Memory B cell (primary cell): ENCODE results near the gene MRPL39.

ENCODE experiments used
- ATAC-seq: fragments of 150-1000 bp; cut with Tn5 transposase; 2 replicates; pipeline ENCODE4 v1.10.0; 2021; ENCODE audit warnings: low read depth, mild to moderate bottlenecking, moderate library complexity
- DNase-seq, 2 donors: peaks; one replicate each; pipeline ENCODE4 v3.0.0; 2022; ENCODE audit warnings: low spot score in 2 of 2
- H3K27ac Mint-ChIP-seq: one replicate; pipeline ENCODE4 v1.8.0; 2022; ENCODE audit warnings: mild to moderate bottlenecking, moderate library complexity, mixed read lengths
- H3K27me3 Mint-ChIP-seq: one replicate; pipeline ENCODE4 v1.8.0; 2022; ENCODE audit warnings: mixed read lengths
- H3K36me3 Mint-ChIP-seq: one replicate; pipeline ENCODE4 v1.8.0; 2022; ENCODE audit warnings: mild to moderate bottlenecking, mixed read lengths
- H3K4me1 Mint-ChIP-seq: one replicate; pipeline ENCODE4 v1.8.0; 2022; ENCODE audit warnings: mixed read lengths
- H3K4me3 Mint-ChIP-seq: one replicate; pipeline ENCODE4 v1.8.0; 2022; ENCODE audit warnings: mild to moderate bottlenecking, moderate library complexity, mixed read lengths
- H3K9me3 Mint-ChIP-seq: one replicate; pipeline ENCODE4 v1.8.0; 2022; ENCODE audit warnings: mixed read lengths

The MRPL39 gene

DNA sequence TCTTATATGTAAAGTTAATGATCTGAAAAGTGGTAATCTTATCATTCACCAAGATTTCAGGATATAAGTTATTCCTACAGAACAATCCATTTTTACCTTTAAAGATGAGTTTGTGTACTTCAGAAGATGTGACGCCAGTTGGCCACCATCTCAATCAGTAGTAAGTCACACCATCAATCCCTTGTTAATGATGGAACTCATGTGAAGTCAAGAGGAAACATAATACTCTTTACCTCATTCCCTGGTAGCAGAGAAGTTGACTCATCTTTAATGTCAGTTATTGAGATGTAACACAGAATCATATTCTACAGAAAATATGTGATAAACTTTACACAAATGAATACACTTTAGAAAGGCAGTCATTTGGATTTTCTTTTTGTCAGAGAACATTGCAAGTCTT lies 38.2 kb downstream of the MRPL39 start:
- DNase-seq: no peak
- Mint-ChIP-seq H3K27me3 (no peaks in the 10 kb centered on the region), H3K4me1 (peaks cover 64% of the 10 kb centered on the region), H3K9me3 (no peaks in the 10 kb centered on the region), H3K27ac (peak overlapping the region; percentile 91), H3K4me3 (no peak overlapping the region), H3K36me3 (peaks cover 1% of the 10 kb centered on the region)
- no peak for ATAC-seq

DNA sequence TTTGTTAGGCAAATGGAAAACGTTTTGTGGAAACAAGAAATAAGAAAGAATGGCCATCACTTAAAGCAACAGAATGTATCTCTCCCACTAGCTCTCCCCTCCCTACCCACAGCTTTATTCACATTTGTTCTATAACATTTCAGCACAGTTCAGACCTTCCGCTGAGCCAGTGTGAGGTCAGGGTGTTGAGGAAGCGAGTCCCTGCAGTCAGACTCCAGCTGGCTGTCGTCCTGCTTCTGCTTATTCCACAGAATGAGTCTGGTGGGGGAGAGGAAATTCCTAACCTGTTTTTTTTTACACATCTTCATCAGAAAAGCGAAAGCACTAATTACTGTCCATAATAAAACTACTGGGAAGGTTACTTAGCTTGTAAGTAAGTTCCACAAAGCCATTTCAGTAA lies 39.0 kb downstream of the MRPL39 start:
- no peak for DNase-seq
- H3K27me3 Mint-ChIP-seq: no peaks in the 10 kb centered on the region
- peaks cover 67% of the 10 kb centered on the region for H3K4me1 Mint-ChIP-seq
- H3K9me3 Mint-ChIP-seq: no peaks in the 10 kb centered on the region
- H3K36me3 Mint-ChIP-seq: peaks cover 1% of the 10 kb centered on the region
- H3K4me3 Mint-ChIP-seq: peak overlapping the region; percentile 76
- peak overlapping the region; percentile 87 for H3K27ac Mint-ChIP-seq
- ATAC-seq: peak; percentile 47

DNA sequence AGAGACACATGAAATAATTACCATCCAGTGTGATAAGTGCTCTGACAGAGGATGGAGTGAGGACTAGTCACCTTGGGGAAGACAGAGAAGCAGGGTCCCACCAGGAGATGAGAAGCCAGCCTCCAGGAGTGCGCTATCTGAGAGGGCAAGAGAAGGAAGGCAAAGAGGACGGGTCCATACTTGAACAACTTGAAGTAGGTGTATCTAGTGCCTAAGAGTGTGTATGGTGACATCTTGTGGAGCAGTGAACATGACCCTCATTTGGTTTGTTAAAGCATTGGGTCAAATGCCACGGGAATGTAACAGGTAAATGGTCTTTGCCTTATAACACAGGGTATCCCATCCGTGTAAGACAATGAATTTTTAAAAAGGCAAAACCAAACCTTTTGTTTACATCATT lies 39.8 kb downstream of the MRPL39 start:
- no peak for DNase-seq
- Mint-ChIP-seq H3K9me3 (no peaks in the 10 kb centered on the region), H3K4me1 (peaks cover 66% of the 10 kb centered on the region), H3K36me3 (peaks cover 1% of the 10 kb centered on the region), H3K27ac (peak overlapping the region; percentile 87), H3K4me3 (peak overlapping the region; percentile 61), H3K27me3 (no peaks in the 10 kb centered on the region)
- ATAC-seq: peak; percentile 37

DNA sequence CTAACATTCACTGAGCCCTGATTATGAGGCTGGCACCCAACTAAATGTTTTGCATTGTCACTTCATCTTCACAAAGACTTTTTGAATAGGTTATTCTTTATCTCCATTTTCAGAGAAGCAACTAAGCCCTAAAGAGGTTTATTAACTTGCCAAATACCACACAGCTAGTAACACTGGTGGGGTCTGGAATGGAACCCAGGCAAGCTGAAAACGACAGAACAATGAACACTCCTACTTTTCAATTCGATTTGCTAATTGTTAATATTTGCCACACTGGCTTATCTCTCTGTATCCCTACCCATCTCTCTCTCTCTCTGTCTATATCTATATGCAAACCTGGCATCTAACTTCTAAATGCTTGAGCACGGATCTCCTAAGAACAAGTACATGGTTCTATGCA lies 40.6 kb downstream of the MRPL39 start:
- Mint-ChIP-seq H3K4me1 (peaks cover 62% of the 10 kb centered on the region), H3K27me3 (no peaks in the 10 kb centered on the region), H3K4me3 (peak overlapping the region; percentile 43), H3K9me3 (no peaks in the 10 kb centered on the region), H3K36me3 (peaks cover 1% of the 10 kb centered on the region), H3K27ac (peak overlapping the region; percentile 87)
- DNase-seq (no peak), ATAC-seq (no peak)

DNA sequence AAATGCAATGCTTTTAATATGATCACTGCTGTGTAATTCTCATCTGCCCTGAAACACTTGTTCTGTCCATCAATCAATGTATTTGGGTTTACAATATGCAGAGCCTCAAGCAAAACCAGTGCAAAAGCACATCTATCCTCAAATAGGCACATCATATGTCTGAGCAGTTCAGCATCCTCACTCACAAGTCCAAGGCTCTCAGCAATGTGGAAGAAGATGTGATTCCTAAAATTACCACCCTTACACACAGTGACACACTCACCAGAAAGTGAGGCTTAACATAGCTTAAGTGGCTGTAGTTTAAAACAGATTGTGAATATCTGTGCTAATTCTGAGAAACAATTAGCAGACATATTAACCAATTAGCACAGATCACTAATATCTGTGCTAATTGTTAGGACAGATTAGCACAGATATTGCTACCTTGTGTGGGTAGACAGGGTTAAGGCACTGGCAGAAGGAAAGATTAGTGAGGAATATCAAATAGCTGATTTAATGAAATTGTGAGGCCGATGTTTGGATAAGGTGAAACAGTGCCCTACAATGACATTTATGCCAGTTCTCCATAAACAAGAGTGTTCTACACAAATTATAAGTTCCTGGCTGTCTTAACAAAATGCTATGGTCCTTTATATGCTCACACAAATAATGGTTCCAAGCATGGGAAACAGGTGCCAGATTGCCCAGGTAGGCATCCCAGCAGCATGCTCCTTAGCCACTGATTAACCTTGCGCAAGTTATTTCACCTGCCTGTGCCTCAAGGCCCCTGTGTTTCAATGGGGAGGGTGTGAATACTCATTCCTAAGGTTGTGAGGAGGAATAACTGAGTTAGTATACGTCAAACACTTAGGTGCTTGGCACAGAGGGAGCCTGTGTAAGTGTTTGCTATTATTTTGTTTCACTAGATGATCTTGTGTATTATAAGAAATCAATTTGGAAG lies 41.7 kb downstream of the MRPL39 start:
- Mint-ChIP-seq H3K36me3 (peaks cover 1% of the 10 kb centered on the region), H3K27ac (peak overlapping the region; percentile 87), H3K4me1 (peaks cover 54% of the 10 kb centered on the region), H3K9me3 (no peaks in the 10 kb centered on the region), H3K4me3 (peak overlapping the region; percentile 49), H3K27me3 (no peaks in the 10 kb centered on the region)
- ATAC-seq (no peak), DNase-seq (no peak)

DNA sequence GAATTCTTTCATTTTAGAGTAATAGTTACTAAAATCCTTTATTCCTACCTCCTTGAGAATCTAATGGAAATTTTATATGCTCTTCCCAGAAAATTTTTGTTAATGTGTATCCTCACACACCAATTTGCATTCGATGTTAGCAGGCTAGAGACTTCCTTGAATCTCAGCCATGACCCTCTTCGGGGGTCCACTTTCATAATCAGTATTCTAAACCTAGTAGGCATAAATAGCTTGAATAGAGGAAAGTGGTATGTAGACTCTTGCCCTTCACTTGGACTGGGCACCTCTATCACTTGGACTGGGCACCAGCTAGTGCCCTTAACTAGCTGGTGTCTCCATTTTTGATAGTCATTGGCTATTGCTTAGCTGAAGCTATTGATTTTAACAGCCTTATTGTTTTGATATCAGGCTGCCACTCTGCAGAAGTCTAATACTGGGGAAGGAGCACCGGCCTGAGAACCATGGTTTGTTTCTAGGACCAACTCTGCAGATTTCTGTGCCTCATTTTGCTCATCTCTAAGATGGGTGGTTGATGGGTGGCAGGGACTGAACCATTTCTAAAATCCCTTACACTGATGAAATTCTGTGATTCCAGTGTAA lies 42.8 kb downstream of the MRPL39 start:
- Mint-ChIP-seq H3K9me3 (no peaks in the 10 kb centered on the region), H3K4me1 (peaks cover 52% of the 10 kb centered on the region), H3K27ac (peak overlapping the region; percentile 87), H3K36me3 (peaks cover 1% of the 10 kb centered on the region), H3K27me3 (no peaks in the 10 kb centered on the region), H3K4me3 (peak overlapping the region; percentile 96)
- DNase-seq (no peak), ATAC-seq (no peak)

DNA sequence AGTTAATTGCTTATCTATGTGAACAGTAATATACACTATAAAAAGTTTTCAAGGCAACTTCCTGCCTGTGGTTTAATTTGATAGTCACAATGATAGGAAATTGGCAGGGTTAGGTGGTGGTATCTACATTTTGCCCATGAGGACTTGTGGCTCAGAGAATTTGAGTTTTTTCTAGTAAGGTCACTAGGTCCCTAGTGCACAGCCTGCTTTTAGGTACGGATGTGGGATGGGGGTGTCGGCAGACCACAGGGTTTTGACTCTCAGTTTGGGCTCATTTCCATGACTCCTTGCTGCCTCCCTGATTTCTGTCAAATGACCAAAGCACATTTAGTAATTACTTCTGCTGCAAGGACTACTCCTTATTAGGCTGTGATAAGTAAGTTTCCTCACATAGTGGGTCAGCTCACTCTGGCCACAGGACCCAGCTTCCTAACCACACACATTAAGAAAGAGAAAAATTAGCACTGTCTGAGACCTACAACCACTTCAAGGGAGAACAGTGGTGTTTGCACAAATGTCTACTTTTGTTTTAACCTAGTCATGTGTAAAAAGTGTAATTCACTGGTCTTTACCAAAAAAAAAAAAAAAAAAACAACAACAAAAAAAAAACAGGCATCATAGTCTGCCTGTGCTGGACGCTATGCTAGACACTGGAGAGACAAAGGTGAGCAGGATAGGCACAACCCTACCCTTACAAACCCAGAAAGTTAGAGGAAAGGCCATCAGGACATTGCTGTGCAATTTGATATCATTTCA lies 43.7 kb downstream of the MRPL39 start:
- no peaks in the 10 kb centered on the region for H3K9me3 Mint-ChIP-seq
- peak overlapping the region; percentile 96 for H3K4me3 Mint-ChIP-seq
- DNase-seq (no peak), ATAC-seq (no peak)
- peaks cover 1% of the 10 kb centered on the region for H3K36me3 Mint-ChIP-seq
- peak overlapping the region; percentile 87 for H3K27ac Mint-ChIP-seq
- peaks cover 50% of the 10 kb centered on the region for H3K4me1 Mint-ChIP-seq
- no peaks in the 10 kb centered on the region for H3K27me3 Mint-ChIP-seq

DNA sequence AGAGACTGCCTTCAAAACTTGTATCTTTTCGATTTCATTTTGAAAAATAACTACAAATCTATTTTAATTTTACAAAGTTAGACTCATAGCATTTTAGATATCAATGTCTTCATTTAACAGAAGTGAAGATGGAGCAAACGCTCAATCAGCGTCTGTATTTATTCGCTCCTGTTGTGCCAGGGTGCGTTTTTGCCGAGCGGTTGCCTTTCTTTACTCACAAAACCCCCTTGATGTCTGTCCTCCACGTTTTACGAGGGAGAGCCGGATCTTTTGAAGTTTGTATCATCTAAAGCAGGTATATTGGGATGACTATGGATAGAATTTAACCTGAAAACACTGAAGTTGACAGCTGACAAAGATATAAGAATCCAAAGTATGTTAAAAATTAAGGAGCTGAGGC lies 44.6 kb downstream of the MRPL39 start:
- Mint-ChIP-seq H3K36me3 (peaks cover 1% of the 10 kb centered on the region), H3K27me3 (no peaks in the 10 kb centered on the region), H3K27ac (peak overlapping the region; percentile 87), H3K4me1 (peaks cover 43% of the 10 kb centered on the region), H3K4me3 (peak overlapping the region; percentile 96), H3K9me3 (no peaks in the 10 kb centered on the region)
- DNase-seq: no peak
- peak; percentile 6 for ATAC-seq

DNA sequence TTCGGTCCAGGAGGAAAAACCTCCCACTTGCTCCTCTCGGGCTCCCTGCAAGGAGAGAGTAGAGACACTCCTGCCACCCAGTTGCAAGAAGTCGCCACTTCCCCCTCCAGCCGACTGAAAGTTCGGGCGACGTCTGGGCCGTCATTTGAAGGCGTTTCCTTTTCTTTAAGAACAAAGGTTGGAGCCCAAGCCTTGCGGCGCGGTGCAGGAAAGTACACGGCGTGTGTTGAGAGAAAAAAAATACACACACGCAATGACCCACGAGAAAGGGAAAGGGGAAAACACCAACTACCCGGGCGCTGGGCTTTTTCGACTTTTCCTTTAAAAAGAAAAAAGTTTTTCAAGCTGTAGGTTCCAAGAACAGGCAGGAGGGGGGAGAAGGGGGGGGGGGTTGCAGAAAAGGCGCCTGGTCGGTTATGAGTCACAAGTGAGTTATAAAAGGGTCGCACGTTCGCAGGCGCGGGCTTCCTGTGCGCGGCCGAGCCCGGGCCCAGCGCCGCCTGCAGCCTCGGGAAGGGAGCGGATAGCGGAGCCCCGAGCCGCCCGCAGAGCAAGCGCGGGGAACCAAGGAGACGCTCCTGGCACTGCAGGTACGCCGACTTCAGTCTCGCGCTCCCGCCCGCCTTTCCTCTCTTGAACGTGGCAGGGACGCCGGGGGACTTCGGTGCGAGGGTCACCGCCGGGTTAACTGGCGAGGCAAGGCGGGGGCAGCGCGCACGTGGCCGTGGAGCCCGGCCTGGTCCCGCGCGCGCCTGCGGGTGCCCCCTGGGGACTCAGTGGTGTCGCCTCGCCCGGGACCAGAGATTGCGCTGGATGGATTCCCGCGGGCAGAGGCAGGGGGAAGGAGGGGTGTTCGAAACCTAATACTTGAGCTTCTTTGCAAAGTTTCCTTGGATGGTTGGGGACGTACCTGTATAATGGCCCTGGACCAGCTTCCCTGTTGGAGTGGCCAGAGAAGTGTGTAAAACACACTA lies 45.3 kb downstream of the MRPL39 start:
- Mint-ChIP-seq H3K27me3 (no peaks in the 10 kb centered on the region), H3K4me3 (peak overlapping the region; percentile 96), H3K9me3 (no peaks in the 10 kb centered on the region), H3K4me1 (peaks cover 39% of the 10 kb centered on the region), H3K36me3 (peaks cover 1% of the 10 kb centered on the region), H3K27ac (peak overlapping the region; percentile 87)
- ATAC-seq (peak; percentile 72), DNase-seq (peak; percentile 54 to 55)

DNA sequence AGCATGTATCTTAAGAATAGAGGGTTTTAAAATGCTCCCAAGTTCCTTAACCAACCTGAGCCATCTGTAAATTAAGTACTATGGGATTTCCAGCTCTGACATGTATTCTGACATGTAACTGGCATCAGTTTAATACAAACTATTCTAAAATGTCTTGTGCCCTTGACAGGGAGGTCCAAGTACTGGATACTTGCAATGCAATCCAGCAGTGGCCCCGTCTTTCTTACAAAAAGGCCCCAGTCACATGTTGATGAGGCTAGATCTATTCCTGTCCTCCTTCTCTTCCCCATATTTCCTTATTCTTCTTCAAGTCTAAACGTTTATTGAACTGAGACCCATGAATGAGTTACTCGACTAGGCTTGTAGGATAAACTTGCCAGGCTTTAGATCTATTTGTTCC lies 46.4 kb downstream of the MRPL39 start:
- H3K27ac Mint-ChIP-seq: peak overlapping the region; percentile 87
- H3K9me3 Mint-ChIP-seq: no peaks in the 10 kb centered on the region
- DNase-seq (no peak), ATAC-seq (no peak)
- H3K36me3 Mint-ChIP-seq: no peaks in the 10 kb centered on the region
- no peaks in the 10 kb centered on the region for H3K27me3 Mint-ChIP-seq
- H3K4me3 Mint-ChIP-seq: peak overlapping the region; percentile 96
- peaks cover 32% of the 10 kb centered on the region for H3K4me1 Mint-ChIP-seq

DNA sequence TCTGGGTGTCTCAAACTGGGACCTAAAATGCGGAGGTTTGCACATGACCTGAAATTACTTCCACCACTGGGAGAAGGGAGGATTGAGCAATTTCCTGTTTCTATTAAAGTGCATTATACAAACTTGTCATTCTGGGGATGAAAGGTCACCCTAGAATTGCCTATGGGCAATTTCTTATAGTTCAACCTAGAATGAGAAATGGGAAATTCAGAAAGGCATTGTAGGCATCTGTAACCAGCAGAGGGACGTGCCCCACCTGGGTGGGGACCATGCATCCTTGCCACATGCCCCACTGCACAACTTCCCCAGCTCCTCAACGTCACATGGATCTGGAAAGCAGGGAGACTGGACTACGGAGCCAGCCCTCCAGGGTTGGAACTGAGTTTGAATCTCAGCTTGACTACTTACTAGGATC lies 47.0 kb downstream of the MRPL39 start:
- peaks cover 26% of the 10 kb centered on the region for H3K4me1 Mint-ChIP-seq
- H3K27me3 Mint-ChIP-seq: no peaks in the 10 kb centered on the region
- no peaks in the 10 kb centered on the region for H3K9me3 Mint-ChIP-seq
- no peak for DNase-seq
- no peak for ATAC-seq
- H3K27ac Mint-ChIP-seq: no peak overlapping the region
- no peak overlapping the region for H3K4me3 Mint-ChIP-seq
- H3K36me3 Mint-ChIP-seq: no peaks in the 10 kb centered on the region

DNA sequence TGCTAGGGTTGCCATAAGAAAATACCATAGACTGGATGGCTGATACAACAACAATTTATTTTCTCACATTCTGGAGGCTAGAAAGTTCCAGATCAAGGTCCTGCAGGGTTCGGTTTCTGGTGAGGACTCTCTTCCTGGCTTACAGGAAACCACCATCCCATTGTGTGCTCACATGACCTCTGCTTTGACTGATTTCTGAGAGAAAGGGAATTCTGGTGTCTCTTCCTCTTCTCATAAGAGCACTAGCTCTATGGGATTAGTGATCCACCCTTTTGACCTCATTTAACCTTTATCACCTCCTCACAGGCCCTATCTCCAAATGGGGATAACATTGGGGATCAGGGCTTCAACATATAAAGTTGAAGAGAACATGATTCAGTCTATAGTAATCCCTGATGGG lies 47.5 kb downstream of the MRPL39 start:
- Mint-ChIP-seq H3K27ac (no peak overlapping the region), H3K4me1 (peaks cover 22% of the 10 kb centered on the region), H3K27me3 (no peaks in the 10 kb centered on the region), H3K36me3 (no peaks in the 10 kb centered on the region), H3K9me3 (no peaks in the 10 kb centered on the region), H3K4me3 (no peak overlapping the region)
- no peak for DNase-seq
- ATAC-seq: no peak

DNA sequence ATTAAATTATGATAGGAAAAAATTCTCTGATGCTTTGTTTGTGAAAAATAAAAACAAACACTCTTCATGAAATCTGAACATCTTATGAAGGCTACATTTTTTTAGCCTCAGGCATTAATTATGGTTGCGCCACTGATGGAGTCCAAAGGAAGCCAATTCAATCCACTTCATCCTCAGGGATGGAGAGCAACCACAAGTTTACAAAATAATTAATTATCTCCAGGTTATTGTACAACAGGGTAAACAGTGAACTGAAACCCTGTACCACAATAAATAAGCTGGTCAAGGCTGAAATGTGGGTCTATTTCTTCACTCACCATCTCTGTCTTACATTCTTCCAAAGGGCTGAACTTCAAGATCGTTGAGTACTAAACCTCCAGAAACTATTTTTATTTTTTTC lies 49.2 kb downstream of the MRPL39 start:
- H3K36me3 Mint-ChIP-seq: no peaks in the 10 kb centered on the region
- peaks cover 8% of the 10 kb centered on the region for H3K4me1 Mint-ChIP-seq
- H3K9me3 Mint-ChIP-seq: peaks cover 1% of the 10 kb centered on the region
- H3K27ac Mint-ChIP-seq: no peak overlapping the region
- H3K4me3 Mint-ChIP-seq: no peak overlapping the region
- no peaks in the 10 kb centered on the region for H3K27me3 Mint-ChIP-seq
- ATAC-seq (no peak), DNase-seq (no peak)
